IMR-90 (cell line): ENCODE data around the gene BCKDK. TPM values are rescaled to one million over a fixed set of nuclear protein-coding genes. Genes with fewer than 3 reads are reported as not detected.

Experiments used
- CHD1 ChIP-seq: IDR thresholded peaks from 2 replicates; pipeline ENCODE4 v1.6.1; 2012; ENCODE audit warnings: low read depth, low read length, improper control_type of control experiment
- USF2 ChIP-seq: fragments of 150-350 bp; IDR thresholded peaks from 2 replicates; pipeline ENCODE4 v1.6.1; 2017; ENCODE audit warnings: mild to moderate bottlenecking, antibody characterized with exemption, low read length, low read depth
- polyA plus RNA-seq, 3 experiments: library from polyadenylated mRNA; depleted of rRNA; stranded (reverse); fragments of >200 nt; gene quantifications; 2 replicates each; pipeline ENCODE4 v1.2.3, GENCODE V29; 2012; ENCODE audit warnings: low replicate concordance in 1 of 3
- total RNA-seq: library from RNA; depleted of rRNA; stranded (reverse); fragments of >200 nt; gene quantifications from 2 replicates; pipeline ENCODE4 v1.2.3, GENCODE V29; 2012

The BCKDK gene
- total and polyA plus RNA-seq, 2 of the 4 experiments (the other 2 are of a cell fraction) = 26.0 to 79.3 TPM

GRCh38 chr16:31117384-31118222 is 9.4 kb downstream of the BCKDK start, which contains the start of gene KAT8 (continued):
- TF ChIP-seq USF2 (no peak), CHD1 (0 out of 2 replicates have a peak, but pooled peaks have one; percentile 3)
